Activated naive CD4-positive, alpha-beta T cell treated with anti-CD3 and anti-CD28 coated beads for 36 hours (primary cell): ENCODE results near the gene OR13A1. TPM values are rescaled to one million over a fixed set of nuclear protein-coding genes. Genes with fewer than 3 reads are reported as not detected.

Experiments used
- CTCF ChIA-PET: fragments of 350-600 bp; sonication (Branson Sonifier 250); formaldehyde crosslinking; loops from one replicate; lab custom pipeline; 2021; ENCODE audit warnings: antibody characterized with exemption; lab: Charles Lee
- DNase-seq: peaks from one replicate; pipeline ENCODE4 v3.0.0-alpha.2; 2020
- H3K27ac Mint-ChIP-seq: one replicate; pipeline ENCODE4 v1.8.0; 2021; ENCODE audit warnings: mild to moderate bottlenecking, mixed read lengths
- H3K27me3 Mint-ChIP-seq: one replicate; pipeline ENCODE4 v1.8.0; 2021; ENCODE audit warnings: low read depth, mixed read lengths
- H3K36me3 Mint-ChIP-seq: one replicate; pipeline ENCODE4 v1.8.0; 2021; ENCODE audit warnings: low read depth, mixed read lengths
- H3K4me1 Mint-ChIP-seq: one replicate; pipeline ENCODE4 v1.8.0; 2021; ENCODE audit warnings: low read depth, mixed read lengths
- H3K4me3 Mint-ChIP-seq: one replicate; pipeline ENCODE4 v1.8.0; 2021; ENCODE audit warnings: mild to moderate bottlenecking, moderate library complexity, mixed read lengths
- H3K9me3 Mint-ChIP-seq: one replicate; pipeline ENCODE4 v1.8.0; 2021; ENCODE audit warnings: mixed read lengths
- intact Hi-C: fragments of 100-400 bp; cut with micrococcal nuclease; formaldehyde crosslinking; loops from one replicate; pipeline ENCODE4 v1.15.1; 2023
- total RNA-seq, 2 experiments: library from RNA; stranded (reverse); gene quantifications; one replicate each; pipeline ENCODE4 v1.2.3, GENCODE V29; 2021

The OR13A1 gene
- total RNA-seq, 2 experiments from 2014 or later: not detected

- no peak overlapping the region for H3K27ac Mint-ChIP-seq
- no peaks in the 10 kb centered on the region for H3K36me3 Mint-ChIP-seq
- peaks cover 2% of the 10 kb centered on the region for H3K4me1 Mint-ChIP-seq
- CTCF ChIA-PET: interaction anchor here (0.7 kb wide), 1 partner anchor 210 kb away, joined by 3 read pairs; no protein-coding TSS in a partner anchor
- DNase-seq: no peak
- H3K9me3 Mint-ChIP-seq: no peaks in the 10 kb centered on the region
- intact Hi-C loops: loop anchor here (5.0 kb wide), 2 partner anchors 248 to 772 kb away; no protein-coding TSS in a partner anchor
- H3K4me3 Mint-ChIP-seq: no peak overlapping the region
- H3K27me3 Mint-ChIP-seq: no peaks in the 10 kb centered on the region
These were observed 60.5 kb downstream of the OR13A1 start for GRCh38 chr10:45254892-45255291.

- Mint-ChIP-seq H3K9me3 (no peaks in the 10 kb centered on the region), H3K4me3 (no peak overlapping the region), H3K27ac (no peak overlapping the region), H3K4me1 (peaks cover 2% of the 10 kb centered on the region), H3K27me3 (no peaks in the 10 kb centered on the region), H3K36me3 (no peaks in the 10 kb centered on the region)
- intact Hi-C loops: loop anchor here (5.0 kb wide), 2 partner anchors 246 to 774 kb away; no protein-coding TSS in a partner anchor
- CTCF ChIA-PET: interaction anchor here (0.6 kb wide), 1 partner anchor 304 kb away, joined by 3 read pairs; no protein-coding TSS in a partner anchor
- no peak for DNase-seq
These were observed 62.1 kb downstream of the OR13A1 start for GRCh38 chr10:45253183-45253914.

Other genes starting within 250 kb of the OR13A1 start
- gene ALOX5, start 58.6 kb upstream of the OR13A1 start, total RNA-seq: under 1 TPM; 0.14 to 0.17 TPM